GM12878 (cell line): ENCODE measurements around the gene ANKRD6. TPM values are rescaled to one million over a fixed set of nuclear protein-coding genes. Genes with fewer than 3 reads are reported as not detected.

ENCODE experiments used
- ATAC-seq: fragments of 200-7000 bp; cut with Tn5 transposase; 3 replicates; pipeline ENCODE4 v1.9.1; 2020; ENCODE audit warnings: mild to moderate bottlenecking, moderate library complexity
- BruUV-seq: library from RNA; stranded (reverse); fragments of 400-500 nt; replicated peaks from 2 replicates; lab custom pipeline; 2021; lab: Mats Ljungman, UMichigan
- CTCF ChIA-PET: fragments of 300-600 bp; sonication (Branson Sonifier 250); formaldehyde crosslinking; extraction: SDS; loops from one replicate; lab custom pipeline; 2021; ENCODE audit warnings: inconsistent platforms; lab: Yijun Ruan, JAX
- POLR2A ChIA-PET: fragments of 350-600 bp; formaldehyde crosslinking; extraction: SDS; loops from one replicate; lab custom pipeline; 2021; ENCODE audit warnings: inconsistent platforms; lab: Charles Lee
- RAD21 ChIA-PET: fragments of 300-600 bp; sonication (Branson Sonifier 250); formaldehyde crosslinking; loops from one replicate; lab custom pipeline; 2023; ENCODE audit warnings: antibody characterized with exemption; ENCODE audit not compliant: unreplicated experiment; lab: Charles Lee
- SMC1A ChIA-PET: fragments of 300-600 bp; sonication (Branson Sonifier 250); formaldehyde crosslinking; loops from one replicate; lab custom pipeline; 2023; ENCODE audit not compliant: unreplicated experiment, uncharacterized antibody; lab: Charles Lee
- DNase-seq: peaks from one replicate; pipeline ENCODE4 v3.0.0-alpha.2; 2011; ENCODE audit warnings: low read depth, low spot score
- FAIRE-seq: peaks from 3 replicates; lab custom pipeline; 2011; peaks lifted over from hg19 to GRCh38; lab: Jason Lieb, UNC
- H2AFZ ChIP-seq: 2 replicates; pipeline ENCODE4 v1.6.0; 2011; ENCODE audit warnings: low read depth, low read length, control low read depth; ENCODE audit not compliant: control insufficient read depth
- H3K27ac ChIP-seq: 2 replicates; pipeline ENCODE4 v1.5.1; 2011; ENCODE audit warnings: control low read depth; ENCODE audit not compliant: control insufficient read depth, insufficient read depth
- H3K27me3 ChIP-seq, 2 experiments: replicated peaks in 1 of 2; 2 replicates each; pipeline versions ENCODE4 v1.6.0 to v1.6.1; 2011; ENCODE audit warnings: low read length in 1 of 2; ENCODE audit not compliant: control insufficient read depth in 2 of 2, insufficient read depth in 2 of 2
- H3K36me3 ChIP-seq, 2 experiments: 2 replicates each; pipeline ENCODE4 v1.5.1; 2011; ENCODE audit warnings: low read length in 1 of 2; ENCODE audit not compliant: control insufficient read depth in 2 of 2, insufficient read depth in 2 of 2
- H3K4me1 ChIP-seq: 2 replicates; pipeline ENCODE4 v1.6.1; 2011; ENCODE audit warnings: mild to moderate bottlenecking, low read length, moderate library complexity, mixed read lengths; ENCODE audit not compliant: control insufficient read depth, insufficient read depth
- H3K4me2 ChIP-seq: 2 replicates; pipeline ENCODE4 v1.6.0; 2011; ENCODE audit warnings: control low read depth; ENCODE audit not compliant: control insufficient read depth, insufficient read depth
- H3K4me3 ChIP-seq: fragments of 200-600 bp; sonication (generic); 2 replicates; pipeline ENCODE4 v1.5.1; 2016
- H3K79me2 ChIP-seq: 2 replicates; pipeline ENCODE4 v1.6.0; 2011; ENCODE audit warnings: low read length; ENCODE audit not compliant: control insufficient read depth, insufficient read depth
- H3K9ac ChIP-seq: 2 replicates; pipeline ENCODE4 v1.8.0; 2011; ENCODE audit warnings: low read length, control low read depth, mixed read lengths; ENCODE audit not compliant: control insufficient read depth, insufficient read depth
- H3K9me3 ChIP-seq: replicated peaks from 3 replicates; pipeline ENCODE4 v1.5.1; 2011; ENCODE audit warnings: mild to moderate bottlenecking, low read length; ENCODE audit not compliant: control insufficient read depth, insufficient read depth
- H4K20me1 ChIP-seq: 2 replicates; pipeline ENCODE4 v1.6.0; 2011; ENCODE audit not compliant: control insufficient read depth, insufficient read depth
- CEBPZ ChIP-seq: fragments of 150-350 bp; IDR thresholded peaks from 2 replicates; pipeline ENCODE4 v1.6.1; 2016; ENCODE audit warnings: low read depth, low read length
- CHD2 ChIP-seq: IDR thresholded peaks from 2 replicates; pipeline ENCODE4 v1.6.1; 2011; ENCODE audit warnings: low read depth, low read length, improper control_type of control experiment, borderline replicate concordance
- E2F4 ChIP-seq: IDR thresholded peaks from 2 replicates; pipeline ENCODE4 v1.6.1; 2012; ENCODE audit warnings: low read depth, low read length, improper control_type of control experiment
- NRF1 ChIP-seq: conservative IDR thresholded peaks from 2 replicates; pipeline ENCODE4 v1.6.1; 2011; ENCODE audit warnings: mild to moderate bottlenecking, low read depth, low read length, improper control_type of control experiment
- POLR2A ChIP-seq: IDR thresholded peaks from 2 replicates; pipeline ENCODE4 v1.6.1; 2011; ENCODE audit warnings: low read depth, mild to moderate bottlenecking, low read length
- RCOR1 ChIP-seq: conservative IDR thresholded peaks from 2 replicates; pipeline ENCODE4 v1.6.1; 2012; ENCODE audit warnings: low read depth, low read length, improper control_type of control experiment
- SIX5 ChIP-seq: IDR thresholded peaks from 2 replicates; pipeline ENCODE4 v1.6.1; 2011; ENCODE audit warnings: mild to moderate bottlenecking, low read depth, low read length, moderate library complexity; ENCODE audit not compliant: severe bottlenecking
- TCF12 ChIP-seq: IDR thresholded peaks from 2 replicates; pipeline ENCODE4 v1.6.1; 2011; ENCODE audit warnings: low read depth, mild to moderate bottlenecking, low read length
- TCF3 ChIP-seq: IDR thresholded peaks from 2 replicates; pipeline ENCODE4 v1.6.1; 2012; ENCODE audit warnings: low read depth, mild to moderate bottlenecking, low read length, borderline replicate concordance; ENCODE audit not compliant: insufficient read depth
- ZBTB11 ChIP-seq: fragments of 450-650 bp; formaldehyde crosslinking; IDR thresholded peaks from 2 replicates; pipeline ENCODE4 v1.5.0; 2022; ENCODE audit warnings: mild to moderate bottlenecking, missing genetic modification characterization
- ZNF274 ChIP-seq: IDR thresholded peaks from one replicate; pipeline ENCODE4 v1.8.0; 2011; ENCODE audit not compliant: insufficient read length, insufficient read depth
- WGBS: methylation state at CpG from one replicate; pipeline ENCODE4 v1.1.6; 2016; ENCODE audit warnings: low lambda C conversion rate; ENCODE audit not compliant: insufficient replicate concordance, insufficient coverage; ENCODE audit errors: missing lambda C conversion rate; 5-methylcytosine and 5-hydroxymethylcytosine counted together
- in situ Hi-C: fragments of 300-500 bp; cut with MboI; formaldehyde crosslinking; loops from 9 replicates; pipeline ENCODE4 v1.14.3; 2018; ENCODE audit warnings: mixed read lengths
- intact Hi-C: fragments of 100-400 bp; cut with micrococcal nuclease; formaldehyde crosslinking; loops from one replicate; pipeline ENCODE4 v1.14.2; 2022; ENCODE audit not compliant: unreplicated experiment
- polyA plus RNA-seq, 11 experiments: library from polyadenylated mRNA; depleted of rRNA in 4 of 11; unstranded in 6 of 11; stranded (reverse) in 5 of 11; fragments of >200 nt; fragmentation: Nextera tagmentation in 4 of 11; fragmentation: Illumina TruSeq in 1 of 11; extraction: Ambion mirVana in 4 of 11; extraction: Trizol in 1 of 11; gene quantifications; 1 replicate in 1 of 11; 2 replicates in 10 of 11; pipeline versions ENCODE4 v1.2.1 to v1.2.3, GENCODE V29; 2011 to 2016; ENCODE audit warnings: inconsistent platforms in 2 of 11, missing spikeins in 2 of 11, low read depth in 1 of 11
- total RNA-seq, 4 experiments: library from RNA; depleted of rRNA in 3 of 4; stranded (reverse); fragments of >200 nt in 3 of 4; fragmentation: Illumina TruSeq in 1 of 4; extraction: Trizol in 1 of 4; gene quantifications; 2 replicates each; pipeline versions ENCODE4 v1.2.1 to v1.2.3, GENCODE V29; 2013 to 2021
- TF ChIP-seq, protein P1 (sequence below): fragments of 450-650 bp; IDR thresholded peaks from 2 replicates; pipeline ENCODE4 v1.6.1; 2017; ENCODE audit warnings: low read depth, mild to moderate bottlenecking, moderate library complexity

The ANKRD6 gene
- total and polyA plus RNA-seq, 10 of the 15 experiments (the other 5 are each of a cell fraction or from before 2014, with no cell fraction given), result 0.03 to 0.90 (median 0.38) TPM

- RAD21 ChIA-PET, result no interaction called here
- no peak for FAIRE-seq
Observed at GRCh38 chr6:89506716-89507617, 74.0 kb downstream of the ANKRD6 start.

More at GRCh38 chr6:89506716-89507617, 74.0 kb downstream of the ANKRD6 start:
- no peak overlapping the region for H3K4me2 ChIP-seq
- WGBS, result 93% methylated on average over 3 of the region's 3 CpGs
- ATAC-seq (no peak), DNase-seq (no peak)
- H3K4me3 ChIP-seq, result no peak overlapping the region
- H3K36me3 ChIP-seq, result no peaks in the 10 kb centered on the region
- ChIA-PET CTCF (interaction anchor here (1.3 to 1.4 kb wide), 2 partner anchors 14 to 135 kb away, joined by 3 to 4 read pairs; no protein-coding TSS in a partner anchor), POLR2A (no interaction called here), SMC1A (interaction anchor here (0.6 kb wide), 1 partner anchor 263 kb away, joined by 4 read pairs; no protein-coding TSS in a partner anchor)
- H3K4me1 ChIP-seq, result no peaks in the 10 kb centered on the region
- TF ChIP-seq ZNF274 (no peak), NRF1 (no peak), E2F4 (no peak), ZBTB11 (CRISPR knock-in tag) (no peak), CEBPZ (no peak), CHD2 (no peak), SIX5 (no peak), TCF3 (no peak), RCOR1 (no peak), POLR2A (no peak), TCF12 (no peak)
- TF ChIP-seq, protein P1, sequence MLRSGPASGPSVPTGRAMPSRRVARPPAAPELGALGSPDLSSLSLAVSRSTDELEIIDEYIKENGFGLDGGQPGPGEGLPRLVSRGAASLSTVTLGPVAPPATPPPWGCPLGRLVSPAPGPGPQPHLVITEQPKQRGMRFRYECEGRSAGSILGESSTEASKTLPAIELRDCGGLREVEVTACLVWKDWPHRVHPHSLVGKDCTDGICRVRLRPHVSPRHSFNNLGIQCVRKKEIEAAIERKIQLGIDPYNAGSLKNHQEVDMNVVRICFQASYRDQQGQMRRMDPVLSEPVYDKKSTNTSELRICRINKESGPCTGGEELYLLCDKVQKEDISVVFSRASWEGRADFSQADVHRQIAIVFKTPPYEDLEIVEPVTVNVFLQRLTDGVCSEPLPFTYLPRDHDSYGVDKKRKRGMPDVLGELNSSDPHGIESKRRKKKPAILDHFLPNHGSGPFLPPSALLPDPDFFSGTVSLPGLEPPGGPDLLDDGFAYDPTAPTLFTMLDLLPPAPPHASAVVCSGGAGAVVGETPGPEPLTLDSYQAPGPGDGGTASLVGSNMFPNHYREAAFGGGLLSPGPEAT, result no peak
- no peaks in the 10 kb centered on the region; a peak in 1 of 4 replicates for H3K27me3 ChIP-seq
- no TSS peak for BruUV-seq
- no peak overlapping the region for H3K9ac ChIP-seq
- in situ Hi-C loops (no loop called here), intact Hi-C loops (no loop called here)
- no peaks in the 10 kb centered on the region for H3K9me3 ChIP-seq
- H3K27ac ChIP-seq, result no peak overlapping the region
- H2AFZ ChIP-seq, result no peak overlapping the region
- no peaks in the 10 kb centered on the region for H4K20me1 ChIP-seq
- H3K79me2 ChIP-seq, result no peaks in the 10 kb centered on the region
